H1 (cell line): ENCODE data around the gene FOSL2. TPM values are rescaled to one million over a fixed set of nuclear protein-coding genes. Genes with fewer than 3 reads are reported as not detected.

ENCODE experiments used
- ATF3 ChIP-seq: IDR thresholded peaks from 2 replicates; pipeline ENCODE4 v1.6.1; 2011; ENCODE audit warnings: low read depth, mild to moderate bottlenecking, low read length; ENCODE audit not compliant: insufficient read depth
- CHD7 ChIP-seq: fragments of 300-600 bp; sonication (generic); IDR thresholded peaks from 2 replicates; pipeline ENCODE4 v1.7.1; 2012; ENCODE audit warnings: low read length, moderate library complexity, mild to moderate bottlenecking, inconsistent platforms; ENCODE audit not compliant: insufficient replicate concordance
- KDM4A ChIP-seq: IDR thresholded peaks from one replicate; pipeline ENCODE4 v1.7.1; 2012; ENCODE audit warnings: low read depth, mild to moderate bottlenecking, moderate library complexity, low read length, inconsistent platforms; ENCODE audit not compliant: severe bottlenecking
- RXRA ChIP-seq: IDR thresholded peaks from 2 replicates; pipeline ENCODE4 v1.6.1; 2011; ENCODE audit warnings: low read depth, mild to moderate bottlenecking, low read length, moderate library complexity; ENCODE audit not compliant: insufficient read depth
- TAF7 ChIP-seq: optimal IDR thresholded peaks from 2 replicates; pipeline ENCODE3; 2011; ENCODE audit warnings: low read depth, mild to moderate bottlenecking, inconsistent platforms, low read length, moderate library complexity, borderline replicate concordance
- polyA plus RNA-seq, 7 experiments: library from polyadenylated mRNA; depleted of rRNA in 3 of 7; stranded (reverse) in 5 of 7; unstranded in 2 of 7; fragments of >200 nt in 5 of 7; fragments of 200-250 nt in 2 of 7; gene quantifications; 1 replicate in 5 of 7; 2 replicates in 1 of 7; 4 replicates in 1 of 7; pipeline versions ENCODE4 v1.2.1 to v1.2.3, GENCODE V29; 2011 to 2013; ENCODE audit warnings: missing spikeins in 2 of 7, mixed read lengths in 2 of 7
- total RNA-seq: library from RNA; stranded (reverse); fragmentation: NEBNext Ultra II Directional; extraction: Animal tissue kit (Norgen Biotek cat#: 25700); gene quantifications from 2 replicates; pipeline ENCODE4 v1.2.1, GENCODE V29; 2021

Gene FOSL2
- total and polyA plus RNA-seq, 2 of the 8 experiments (the other 6 are each of a cell fraction or from before 2014, with no cell fraction given) = 1.5 to 4.5 TPM

GRCh38 chr2:28439763-28440162, 47.1 kb downstream of the FOSL2 start (continued):
- TF ChIP-seq CHD7 (no peak), ATF3 (no peak), RXRA (no peak), KDM4A (no peak), TAF7 (no peak)
